ENCODE measurements around the gene ACSM4. TPM values are rescaled to one million over a fixed set of nuclear protein-coding genes. Genes with fewer than 3 reads are reported as not detected.
A peak's percentile ranks its signal among the peaks of the same experiment; 100 is the strongest.

The ACSM4 gene
- total and polyA plus RNA-seq, 9 of the 15 experiments (the other 6 are each of a cell fraction or from before 2014, with no cell fraction given): not detected

- TF ChIP-seq, protein P1, sequence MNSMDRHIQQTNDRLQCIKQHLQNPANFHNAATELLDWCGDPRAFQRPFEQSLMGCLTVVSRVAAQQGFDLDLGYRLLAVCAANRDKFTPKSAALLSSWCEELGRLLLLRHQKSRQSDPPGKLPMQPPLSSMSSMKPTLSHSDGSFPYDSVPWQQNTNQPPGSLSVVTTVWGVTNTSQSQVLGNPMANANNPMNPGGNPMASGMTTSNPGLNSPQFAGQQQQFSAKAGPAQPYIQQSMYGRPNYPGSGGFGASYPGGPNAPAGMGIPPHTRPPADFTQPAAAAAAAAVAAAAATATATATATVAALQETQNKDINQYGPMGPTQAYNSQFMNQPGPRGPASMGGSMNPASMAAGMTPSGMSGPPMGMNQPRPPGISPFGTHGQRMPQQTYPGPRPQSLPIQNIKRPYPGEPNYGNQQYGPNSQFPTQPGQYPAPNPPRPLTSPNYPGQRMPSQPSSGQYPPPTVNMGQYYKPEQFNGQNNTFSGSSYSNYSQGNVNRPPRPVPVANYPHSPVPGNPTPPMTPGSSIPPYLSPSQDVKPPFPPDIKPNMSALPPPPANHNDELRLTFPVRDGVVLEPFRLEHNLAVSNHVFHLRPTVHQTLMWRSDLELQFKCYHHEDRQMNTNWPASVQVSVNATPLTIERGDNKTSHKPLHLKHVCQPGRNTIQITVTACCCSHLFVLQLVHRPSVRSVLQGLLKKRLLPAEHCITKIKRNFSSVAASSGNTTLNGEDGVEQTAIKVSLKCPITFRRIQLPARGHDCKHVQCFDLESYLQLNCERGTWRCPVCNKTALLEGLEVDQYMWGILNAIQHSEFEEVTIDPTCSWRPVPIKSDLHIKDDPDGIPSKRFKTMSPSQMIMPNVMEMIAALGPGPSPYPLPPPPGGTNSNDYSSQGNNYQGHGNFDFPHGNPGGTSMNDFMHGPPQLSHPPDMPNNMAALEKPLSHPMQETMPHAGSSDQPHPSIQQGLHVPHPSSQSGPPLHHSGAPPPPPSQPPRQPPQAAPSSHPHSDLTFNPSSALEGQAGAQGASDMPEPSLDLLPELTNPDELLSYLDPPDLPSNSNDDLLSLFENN (IDR thresholded peaks at IDR 0.05; ENCODE audit: low read depth in 2 of 2, low read length in 2 of 2): 0 out of 4 replicates have a peak, but pooled peaks of 1 of the 2 experiments have one; percentile 39
- TF ChIP-seq MYBL2 (IDR thresholded peaks at IDR 0.05; ENCODE audit: low read depth): no peak
- TF ChIP-seq MYBL2 (CRISPR knock-in tag; IDR thresholded peaks at IDR 0.05; ENCODE audit: borderline replicate concordance): no peak
- TF ChIP-seq NEUROD1 (IDR thresholded peaks at IDR 0.05; ENCODE audit: borderline replicate concordance, low read depth, low read length, partially characterized antibody): no peak
- no peak for TF ChIP-seq TBP (optimal IDR thresholded peaks at IDR 0.05; ENCODE audit: low read depth, low read length)
- TF ChIP-seq JUNB (CRISPR knock-in tag; conservative IDR thresholded peaks at IDR 0.05): no peak
- peak; percentile 97 for TF ChIP-seq CEBPG (CRISPR knock-in tag; IDR thresholded peaks at IDR 0.05)
- peak; percentile 72 to 98 for TF ChIP-seq CEBPG (tag; conservative IDR thresholded peaks at IDR 0.05 in 1 of 2, IDR thresholded peaks at IDR 0.05 in 1 of 2)
- no peak for TF ChIP-seq ADNP (tag; IDR thresholded peaks at IDR 0.05)
- no peak for TF ChIP-seq ZNF512 (tag; IDR thresholded peaks at IDR 0.05)
- TF ChIP-seq FOXK2 (conservative IDR thresholded peaks at IDR 0.05 in 1 of 2, IDR thresholded peaks at IDR 0.05 in 1 of 2; ENCODE audit: low read depth in 2 of 2): no peak
- TF ChIP-seq MAFK (IDR thresholded peaks at IDR 0.05; ENCODE audit: low read length): no peak
- no peak for TF ChIP-seq PCBP1 (IDR thresholded peaks at IDR 0.05; ENCODE audit: low read depth, low read length, poor library complexity, severe bottlenecking)
- TF ChIP-seq ATF7 (IDR thresholded peaks at IDR 0.05): peak; percentile 95
- peak; percentile 44; the same call in 1 of the 2 replicates for TF ChIP-seq MTA2 (IDR thresholded peaks at IDR 0.05; ENCODE audit: low read depth)
- TF ChIP-seq, protein P2, sequence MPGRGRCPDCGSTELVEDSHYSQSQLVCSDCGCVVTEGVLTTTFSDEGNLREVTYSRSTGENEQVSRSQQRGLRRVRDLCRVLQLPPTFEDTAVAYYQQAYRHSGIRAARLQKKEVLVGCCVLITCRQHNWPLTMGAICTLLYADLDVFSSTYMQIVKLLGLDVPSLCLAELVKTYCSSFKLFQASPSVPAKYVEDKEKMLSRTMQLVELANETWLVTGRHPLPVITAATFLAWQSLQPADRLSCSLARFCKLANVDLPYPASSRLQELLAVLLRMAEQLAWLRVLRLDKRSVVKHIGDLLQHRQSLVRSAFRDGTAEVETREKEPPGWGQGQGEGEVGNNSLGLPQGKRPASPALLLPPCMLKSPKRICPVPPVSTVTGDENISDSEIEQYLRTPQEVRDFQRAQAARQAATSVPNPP (IDR thresholded peaks at IDR 0.05; ENCODE audit: borderline replicate concordance, insufficient read depth, insufficient read length): no peak
- TF ChIP-seq HDAC8 (tag; IDR thresholded peaks at IDR 0.05): no peak
- TF ChIP-seq, protein P3, sequence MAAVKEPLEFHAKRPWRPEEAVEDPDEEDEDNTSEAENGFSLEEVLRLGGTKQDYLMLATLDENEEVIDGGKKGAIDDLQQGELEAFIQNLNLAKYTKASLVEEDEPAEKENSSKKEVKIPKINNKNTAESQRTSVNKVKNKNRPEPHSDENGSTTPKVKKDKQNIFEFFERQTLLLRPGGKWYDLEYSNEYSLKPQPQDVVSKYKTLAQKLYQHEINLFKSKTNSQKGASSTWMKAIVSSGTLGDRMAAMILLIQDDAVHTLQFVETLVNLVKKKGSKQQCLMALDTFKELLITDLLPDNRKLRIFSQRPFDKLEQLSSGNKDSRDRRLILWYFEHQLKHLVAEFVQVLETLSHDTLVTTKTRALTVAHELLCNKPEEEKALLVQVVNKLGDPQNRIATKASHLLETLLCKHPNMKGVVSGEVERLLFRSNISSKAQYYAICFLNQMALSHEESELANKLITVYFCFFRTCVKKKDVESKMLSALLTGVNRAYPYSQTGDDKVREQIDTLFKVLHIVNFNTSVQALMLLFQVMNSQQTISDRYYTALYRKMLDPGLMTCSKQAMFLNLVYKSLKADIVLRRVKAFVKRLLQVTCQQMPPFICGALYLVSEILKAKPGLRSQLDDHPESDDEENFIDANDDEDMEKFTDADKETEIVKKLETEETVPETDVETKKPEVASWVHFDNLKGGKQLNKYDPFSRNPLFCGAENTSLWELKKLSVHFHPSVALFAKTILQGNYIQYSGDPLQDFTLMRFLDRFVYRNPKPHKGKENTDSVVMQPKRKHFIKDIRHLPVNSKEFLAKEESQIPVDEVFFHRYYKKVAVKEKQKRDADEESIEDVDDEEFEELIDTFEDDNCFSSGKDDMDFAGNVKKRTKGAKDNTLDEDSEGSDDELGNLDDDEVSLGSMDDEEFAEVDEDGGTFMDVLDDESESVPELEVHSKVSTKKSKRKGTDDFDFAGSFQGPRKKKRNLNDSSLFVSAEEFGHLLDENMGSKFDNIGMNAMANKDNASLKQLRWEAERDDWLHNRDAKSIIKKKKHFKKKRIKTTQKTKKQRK (IDR thresholded peaks at IDR 0.05; ENCODE audit: borderline replicate concordance, low read depth, low read length): no peak
Observed at GRCh38 chr12:7302266-7302986, 1.4 kb upstream of the ACSM4 start (continued).
